GM19240 (cell line): ENCODE measurements around the gene METTL8.
"Not testable (repeated sequence)": the region's sequence is repeated elsewhere in the genome, so short reads cannot be mapped to it uniquely, and the experiment has no call there.

Experiments
- DNase-seq: peaks from one replicate; pipeline ENCODE4 v3.0.0; 2011; ENCODE audit warnings: low spot score; ENCODE audit not compliant: insufficient read length

METTL8 gene

GRCh38 chr2:171315781-171316180 is 118.0 kb downstream of the METTL8 start:
- DNase-seq, result no peak

- DNase-seq, result not testable (repeated sequence)
Observed at GRCh38 chr2:171312182-171312581, 121.6 kb downstream of the METTL8 start.

GRCh38 chr2:171311589-171311988 is 122.2 kb downstream of the METTL8 start:
- DNase-seq, result not testable (repeated sequence)

- no peak for DNase-seq
Observed at GRCh38 chr2:171310889-171311288, 122.9 kb downstream of the METTL8 start.

- no peak for DNase-seq
Observed at GRCh38 chr2:171309455-171310286, 124.1 kb downstream of the METTL8 start.

- DNase-seq, result no peak
Observed at GRCh38 chr2:171308280-171309054, 125.3 kb downstream of the METTL8 start.

GRCh38 chr2:171307560-171307959 is 126.2 kb downstream of the METTL8 start:
- DNase-seq, result no peak

GRCh38 chr2:171297956-171298355 is 135.8 kb downstream of the METTL8 start:
- no peak for DNase-seq

- no peak for DNase-seq
Observed at GRCh38 chr2:171294608-171295007, 139.2 kb downstream of the METTL8 start.

- DNase-seq, result no peak
Observed at GRCh38 chr2:171293661-171294060, 140.1 kb downstream of the METTL8 start.

GRCh38 chr2:171289991-171290390 is 143.8 kb downstream of the METTL8 start:
- DNase-seq, result no peak

- DNase-seq, result no peak
Observed at GRCh38 chr2:171289316-171289715, 144.5 kb downstream of the METTL8 start.

- no peak for DNase-seq
Observed at GRCh38 chr2:171287611-171288010, 146.2 kb downstream of the METTL8 start.

- no peak for DNase-seq
Observed at GRCh38 chr2:171287036-171287571, 146.7 kb downstream of the METTL8 start.

- no peak for DNase-seq
Observed at GRCh38 chr2:171281110-171281509, 152.7 kb downstream of the METTL8 start.

GRCh38 chr2:171279983-171280790 is 153.6 kb downstream of the METTL8 start:
- no peak for DNase-seq

GRCh38 chr2:171274757-171275156 is 159.0 kb downstream of the METTL8 start:
- DNase-seq, result no peak

- no peak for DNase-seq
Observed at GRCh38 chr2:171271971-171272436, 161.8 kb downstream of the METTL8 start.

GRCh38 chr2:171271386-171271785 is 162.4 kb downstream of the METTL8 start:
- DNase-seq, result no peak

- no peak for DNase-seq
Observed at GRCh38 chr2:171267855-171268629, 165.7 kb downstream of the METTL8 start.
